Fibroblast of mammary gland (primary cell): ENCODE results near the gene CLDN17.
A peak's percentile ranks its signal among the peaks of the same experiment; 100 is the strongest.

Experiments used
- DNase-seq: peaks from one replicate; pipeline ENCODE4 v3.0.0-alpha.2; 2010; ENCODE audit warnings: low read depth
- H3K4me3 ChIP-seq: 2 replicates; pipeline ENCODE4 v1.5.1; 2011; ENCODE audit warnings: low read depth, mild to moderate bottlenecking, low read length, moderate library complexity; ENCODE audit not compliant: control insufficient read depth
- CTCF ChIP-seq: conservative IDR thresholded peaks from 2 replicates; pipeline ENCODE4 v1.5.1; 2011; ENCODE audit warnings: low read depth, low read length, inconsistent platforms; ENCODE audit not compliant: control insufficient read depth, insufficient read depth

Gene CLDN17

GRCh38 chr21:30166705-30167104 lies at the start of gene CLDN17:
Gene CLDN17 (minus strand): TSS chr21:30166805. CDS start chr21:30166617, 188 bp downstream.
- TF ChIP-seq CTCF, result no peak
- no peak for DNase-seq
- H3K4me3 ChIP-seq, result no peak within 1 kb of the TSS

- no peak for TF ChIP-seq CTCF
- no peak within 1 kb of the TSS for H3K4me3 ChIP-seq
- DNase-seq, result no peak
Observed at GRCh38 chr21:30216041-30216723, 49.6 kb upstream of the CLDN17 start, which contains the start of gene CLDN8. Gene CLDN8 (minus strand): TSS chr21:30216097. CDS start chr21:30215925, 172 bp downstream.

GRCh38 chr21:30211071-30211470 lies 44.5 kb upstream of the CLDN17 start:
- no peak overlapping the region for H3K4me3 ChIP-seq
- DNase-seq, result no peak
- no peak for TF ChIP-seq CTCF

- TF ChIP-seq CTCF, result no peak
- DNase-seq, result no peak
- H3K4me3 ChIP-seq, result no peak overlapping the region
Observed at GRCh38 chr21:30209601-30210000, 43.0 kb upstream of the CLDN17 start.

GRCh38 chr21:30207252-30207579 lies 40.6 kb upstream of the CLDN17 start:
- TF ChIP-seq CTCF, result no peak
- DNase-seq, result peak; percentile 37
- no peak overlapping the region for H3K4me3 ChIP-seq

GRCh38 chr21:30206551-30207251 lies 40.1 kb upstream of the CLDN17 start:
- H3K4me3 ChIP-seq, result no peak overlapping the region
- DNase-seq, result peak; percentile 62
- TF ChIP-seq CTCF, result no peak
